ENCODE data around the gene ZRANB1.

GRCh38 chr10:124928087-124928486 is 13.8 kb upstream of the ZRANB1 start:
- TF ChIP-seq POLR2AphosphoS5 (IDR thresholded peaks at IDR 0.05; ENCODE audit: low read depth, low read length) (no peak), POLR2A (IDR thresholded peaks at IDR 0.05; ENCODE audit: low read depth, low read length) (no peak), TAF1 (IDR thresholded peaks at IDR 0.05; ENCODE audit: low read depth, low read length) (no peak)
